Keratinocyte (primary cell): Measurements from ENCODE around the gene LMBR1L.

ENCODE experiments used
- CTCF ChIP-seq, 3 experiments: IDR thresholded peaks in 1 of 3; conservative IDR thresholded peaks in 1 of 3; optimal IDR thresholded peaks in 1 of 3; 2 replicates in 2 of 3; 3 replicates in 1 of 3; pipeline versions ENCODE3 to v1.5.1; 2011; ENCODE audit warnings: low read length in 3 of 3, mild to moderate bottlenecking in 3 of 3, moderate library complexity in 2 of 3, control low read depth in 1 of 3, inconsistent platforms in 1 of 3; ENCODE audit not compliant: insufficient read depth in 2 of 3; ENCODE audit errors: extremely low read depth in 1 of 3
- EZH2 ChIP-seq: IDR thresholded peaks from one replicate; pipeline ENCODE4 v1.6.1; 2012; ENCODE audit warnings: inconsistent platforms, mild to moderate bottlenecking, low read length, moderate library complexity

DNA sequence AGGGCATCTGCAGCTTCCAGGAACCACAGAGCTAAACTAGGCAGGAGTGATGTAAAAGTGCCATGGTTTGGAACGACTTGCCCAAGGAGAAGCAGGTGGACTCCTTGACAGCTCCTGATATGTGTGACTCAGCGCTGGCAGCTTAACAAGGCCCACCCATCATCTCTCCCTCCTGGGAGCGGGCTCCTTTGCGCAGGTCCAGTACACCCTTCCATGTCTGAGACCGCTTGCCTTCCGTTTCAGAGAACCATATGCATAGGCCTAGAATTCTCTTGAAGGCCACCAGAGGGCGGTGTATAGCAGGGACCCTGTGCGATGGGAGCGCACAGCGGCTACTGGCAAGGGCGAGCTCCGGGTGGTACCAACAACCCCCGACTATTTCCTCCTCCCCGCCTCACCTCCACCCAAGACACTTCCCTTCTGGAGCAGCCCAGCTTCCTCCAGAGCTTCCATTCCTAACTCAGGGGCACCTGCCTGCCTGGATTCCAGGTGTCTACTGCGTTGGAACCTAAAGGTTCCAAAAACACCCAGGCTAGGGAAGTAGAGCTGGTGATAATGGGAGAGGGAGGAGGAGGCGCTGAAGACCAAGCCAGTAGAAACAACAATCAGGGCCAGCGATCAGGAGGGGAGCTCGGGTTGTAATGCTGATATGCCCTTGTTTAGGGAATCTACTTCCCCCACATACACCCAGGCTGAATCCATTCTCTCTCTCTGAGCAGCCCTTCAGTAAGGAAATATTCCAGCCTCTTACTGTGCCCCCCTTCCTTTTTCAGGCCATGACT, 22.3 kb downstream of the LMBR1L start:
- TF ChIP-seq CTCF (optimal IDR thresholded peaks at IDR 0.05 in 1 of 3, IDR thresholded peaks at IDR 0.05 in 1 of 3, conservative IDR thresholded peaks at IDR 0.05 in 1 of 3; ENCODE audit: extremely low read depth in 1 of 3, insufficient read depth in 2 of 3, low read length in 3 of 3) = peak; percentile 89 to 93 (median 91)
- peak; percentile 27 for TF ChIP-seq EZH2
